Measurements from ENCODE around the gene HK3. TPM values are rescaled to one million over a fixed set of nuclear protein-coding genes. Genes with fewer than 3 reads are reported as not detected.

Gene HK3
- total and polyA plus RNA-seq, 2 of the 8 experiments (the other 6 are each of a cell fraction or from before 2014, with no cell fraction given) = not detected

GRCh38 chr5:176897263-176897662 lies 1.9 kb downstream of the HK3 start:
- H3K9me3 ChIP-seq (ENCODE audit: insufficient read depth in 2 of 2, low read depth in 1 of 2, low read length in 1 of 2) = no peaks in the 10 kb centered on the region
- H3K18ac ChIP-seq (ENCODE audit: extremely low read depth, low read length) = no peak overlapping the region
- no peak overlapping the region for H3K4me3 ChIP-seq (ENCODE audit: extremely low read depth in 1 of 4, insufficient read depth in 2 of 4, low read depth in 3 of 4, low read length in 4 of 4)
- H3K56ac ChIP-seq (replicated peaks; ENCODE audit: insufficient read length, low read depth, low read length) = no peak overlapping the region
- H3K4me2 ChIP-seq (ENCODE audit: insufficient read depth in 1 of 2, low read depth in 2 of 2, low read length in 2 of 2) = no peak overlapping the region
- peaks cover 0 to 6% (median 3%) of the 10 kb centered on the region in 4 experiments; a peak in 5 of 7 replicates for H3K4me1 ChIP-seq (replicated peaks in 1 of 4; ENCODE audit: control insufficient read depth in 3 of 4, insufficient read depth in 4 of 4, low read length in 3 of 4)
- H4K91ac ChIP-seq (replicated peaks; ENCODE audit: insufficient read length, low read length) = no peak overlapping the region
- no peak overlapping the region for H2AFZ ChIP-seq (ENCODE audit: low read length)
- no peak for DNase-seq (ENCODE audit: low read depth in 1 of 2, low spot score in 2 of 2)
- no peaks in the 10 kb centered on the region for H3K27me3 ChIP-seq (replicated peaks in 1 of 4; ENCODE audit: control insufficient read depth in 3 of 4, extremely low read depth in 1 of 4, insufficient read depth in 3 of 4, low read length in 3 of 4)
- H3K23ac ChIP-seq (ENCODE audit: insufficient read length) = no peak overlapping the region
- no peak overlapping the region for H2BK20ac ChIP-seq (ENCODE audit: low read length)
- no peak overlapping the region for H3K27ac ChIP-seq (ENCODE audit: low read depth, low read length)
- CTCF ChIA-PET (ENCODE audit: partially characterized antibody) = interaction anchor here (1.1 to 4.3 kb wide), 10 partner anchors 11 to 239 kb away, joined by 3 to 21 read pairs (median 4); no protein-coding TSS in a partner anchor
- no peak overlapping the region for H4K8ac ChIP-seq (ENCODE audit: extremely low read depth, insufficient read depth, low read length)
- no peak overlapping the region for H3K4ac ChIP-seq (replicated peaks; ENCODE audit: insufficient read length, low read depth, low read length)
- H2BK12ac ChIP-seq (ENCODE audit: low read depth, low read length) = no peak overlapping the region
- no peak overlapping the region for H2BK5ac ChIP-seq (ENCODE audit: low read depth, low read length)
- H3K79me2 ChIP-seq (ENCODE audit: control insufficient read depth in 1 of 2, insufficient read depth in 2 of 2, low read length in 2 of 2) = no peaks in the 10 kb centered on the region
- H2BK15ac ChIP-seq (ENCODE audit: low read length) = no peak overlapping the region; the same call in 1 of the 2 replicates
- no peak for FAIRE-seq
- no peaks in the 10 kb centered on the region for H3K36me3 ChIP-seq (ENCODE audit: control insufficient read depth in 2 of 4, insufficient read depth in 4 of 4, low read length in 3 of 4)
- H3K79me1 ChIP-seq (ENCODE audit: low read depth, low read length) = no peaks in the 10 kb centered on the region
- POLR2A ChIA-PET (ENCODE audit: partially characterized antibody) = interaction anchor here (1.2 kb wide), 2 partner anchors 19 to 237 kb away, joined by 3 read pairs; no protein-coding TSS in a partner anchor
- no peak overlapping the region for H2BK120ac ChIP-seq (replicated peaks; ENCODE audit: low read depth, low read length)
- H4K5ac ChIP-seq (ENCODE audit: insufficient read length, low read depth, low read length) = no peak overlapping the region
- 78% methylated on average over 3 of the region's 3 CpGs; no CpG with 5 or more reads in 1 of the 2 experiments for WGBS, 2 experiments (ENCODE audit: extremely low coverage in 1 of 2, insufficient coverage in 1 of 2, insufficient read length in 1 of 2, insufficient replicate concordance in 2 of 2, low coverage in 1 of 2, low lambda C conversion rate in 2 of 2, missing lambda C conversion rate in 1 of 2)
- no peak overlapping the region for H3K14ac ChIP-seq (ENCODE audit: insufficient read length)
- no peaks in the 10 kb centered on the region for H3K23me2 ChIP-seq (ENCODE audit: low read depth, low read length)
- no peaks in the 10 kb centered on the region for H4K20me1 ChIP-seq (replicated peaks in 1 of 2; ENCODE audit: control insufficient read depth in 1 of 2, insufficient read depth in 2 of 2, low read length in 2 of 2)
- no peak overlapping the region for H2AK5ac ChIP-seq (ENCODE audit: low read depth, low read length)
- no peak overlapping the region for H3K9ac ChIP-seq (replicated peaks in 1 of 4; ENCODE audit: extremely low read depth in 1 of 4, low read depth in 3 of 4, low read length in 3 of 4)
- TF ChIP-seq JUND (IDR thresholded peaks at IDR 0.05; ENCODE audit: low read length) = no peak
- TF ChIP-seq GTF2F1 (IDR thresholded peaks at IDR 0.05; ENCODE audit: borderline replicate concordance, low read depth, low read length) = no peak
- TF ChIP-seq SUZ12 (IDR thresholded peaks at IDR 0.05; ENCODE audit: low read length) = no peak
- TF ChIP-seq CHD2 (IDR thresholded peaks at IDR 0.05; ENCODE audit: low read length) = no peak
- no peak for TF ChIP-seq CREB1 (IDR thresholded peaks at IDR 0.05)
- no peak for TF ChIP-seq TAF1 (IDR thresholded peaks at IDR 0.05; ENCODE audit: low read depth, low read length)
- no peak for TF ChIP-seq YY1 (IDR thresholded peaks at IDR 0.05; ENCODE audit: low read depth, low read length)
- no peak for TF ChIP-seq EZH2 (IDR thresholded peaks at IDR 0.05; ENCODE audit: low read depth, low read length, severe bottlenecking)
- TF ChIP-seq POU5F1 (IDR thresholded peaks at IDR 0.05; ENCODE audit: low read depth, low read length) = no peak
- no peak for TF ChIP-seq JUN (IDR thresholded peaks at IDR 0.05; ENCODE audit: low read depth, low read length)
- TF ChIP-seq BCL11A (IDR thresholded peaks at IDR 0.05; ENCODE audit: low read depth in 2 of 2, low read length in 2 of 2) = no peak
- no peak for TF ChIP-seq RXRA (IDR thresholded peaks at IDR 0.05; ENCODE audit: insufficient read depth, low read depth, low read length)
- no peak for TF ChIP-seq TBP (IDR thresholded peaks at IDR 0.05; ENCODE audit: low read depth, low read length)
- no peak for TF ChIP-seq GABPA (IDR thresholded peaks at IDR 0.05; ENCODE audit: borderline replicate concordance, insufficient read depth, low read length)
- no peak for TF ChIP-seq MAX (IDR thresholded peaks at IDR 0.05)
- no peak for TF ChIP-seq BACH1 (IDR thresholded peaks at IDR 0.05; ENCODE audit: low read length)

Measured in H1 (cell line).